Heart left ventricle (tissue), 16 donors: Measurements from ENCODE around the gene CCDC197. TPM values are rescaled to one million over a fixed set of nuclear protein-coding genes. Genes with fewer than 3 reads are reported as not detected.

ENCODE experiments used
- ATAC-seq, 4 donors: fragments of 200-7000 bp; cut with Tn5 transposase; one replicate each; pipeline ENCODE4 v1.9.1; 2020 to 2022; ENCODE audit warnings: moderate library complexity in 4 of 4, mild to moderate bottlenecking in 3 of 4, moderate number of reproducible peaks in 1 of 4
- DNase-seq, 5 donors: peaks; one replicate each; pipeline ENCODE4 v3.0.0-alpha.2; 2020
- H3K27ac ChIP-seq, 12 donors: fragments of 200-600 bp; sonication (generic) in 4 of 12; one replicate each; pipeline versions ENCODE4 v1.5.0 to v1.8.0; 2016 to 2022; ENCODE audit warnings: mild to moderate bottlenecking in 2 of 12
- H3K27me3 ChIP-seq, 9 donors: fragments of 200-600 bp; sonication (generic) in 2 of 9; one replicate each; pipeline versions ENCODE4 v1.5.1 to v1.8.0; 2016 to 2022; ENCODE audit warnings: mild to moderate bottlenecking in 3 of 9
- H3K36me3 ChIP-seq, 9 donors: fragments of 200-600 bp; sonication (generic) in 2 of 9; one replicate each; pipeline versions ENCODE4 v1.5.0 to v1.8.0; 2018 to 2022; ENCODE audit warnings: mild to moderate bottlenecking in 2 of 9
- H3K4me1 ChIP-seq, 12 donors: fragments of 200-600 bp; sonication (generic) in 4 of 12; one replicate each; pipeline versions ENCODE4 v1.5.0 to v1.8.0; 2016 to 2022; ENCODE audit warnings: mild to moderate bottlenecking in 3 of 12
- H3K4me3 ChIP-seq, 12 donors: fragments of 200-600 bp; sonication (generic) in 4 of 12; one replicate each; pipeline versions ENCODE4 v1.5.0 to v1.8.0; 2017 to 2022; ENCODE audit warnings: mild to moderate bottlenecking in 9 of 12, moderate library complexity in 4 of 12
- H3K9me3 ChIP-seq, 12 donors: fragments of 200-600 bp; sonication (generic) in 4 of 12; one replicate each; pipeline versions ENCODE4 v1.5.0 to v1.8.0; 2016 to 2022; ENCODE audit warnings: mild to moderate bottlenecking in 1 of 12
- CTCF ChIP-seq, 12 donors: fragments of 200-600 bp; sonication (generic) in 4 of 12; IDR thresholded peaks; one replicate each; pipeline versions ENCODE4 v1.5.0 to v1.8.0; 2018 to 2022; ENCODE audit warnings: antibody characterized with exemption in 12 of 12, mild to moderate bottlenecking in 5 of 12
- POLR2A ChIP-seq, 2 donors: fragments of 450-650 bp; IDR thresholded peaks; one replicate each; pipeline ENCODE4 v1.6.1; 2017; ENCODE audit warnings: antibody characterized with exemption in 2 of 2, mild to moderate bottlenecking in 2 of 2, moderate library complexity in 2 of 2
- WGBS, 4 donors: extraction: QIAGEN DNeasy Blood & Tissue Kit in 2 of 4; methylation state at CpG; one replicate each; pipeline versions ENCODE4 v1.1.5 to v1.1.7; 2013 to 2018; 5-methylcytosine and 5-hydroxymethylcytosine counted together
- intact Hi-C, 10 donors: fragments of 100-400 bp; cut with DNase I; formaldehyde crosslinking; loops; one replicate each; pipeline versions ENCODE4 v1.11.1 to v1.14.2; 2022
- polyA plus RNA-seq, 2 donors: library from polyadenylated mRNA; stranded (reverse); fragments of 200-250 nt; gene quantifications; one replicate each; pipeline ENCODE4 v1.2.3, GENCODE V29; 2013
- total RNA-seq, 9 donors: library from RNA; depleted of rRNA in 2 of 9; stranded (reverse); fragments of >200 nt in 2 of 9; fragmentation: NEBNext Ultra II Directional in 3 of 9; extraction: Animal tissue kit (Norgen Biotek cat#: 25700) in 3 of 9; gene quantifications; one replicate each; pipeline versions ENCODE4 v1.1.0 to v1.2.4, GENCODE V29; 2016 to 2023
- donor health status: ischemic (EF 13 %, LVEDD 7.1; RV severe dilation, severe dysfunction).
- donor health status: healthy with polysubstance abuse.
- donor health status: DM: no; HTN: yes; CAD: no.
- donor health status: DM: no; HTN: no; CAD: no.
- donor health status: ischemic (EF 25% LVEDD 6.9; RV normal size, moderate dysfunction).
- donor health status: ischemic (EF 25% LVEDD 5.7; RV mildly dilated, moderate dysfunction).
- donor health status: healthy.
- donor health status: DM: yes; HTN: yes; CAD: no.
- donor health status: ischemic (EF 35%, LVEDD 5.7; RV mildly dilated, moderate dysfunction).
- donor health status: nonischemic (EF 11% LVEDD 7.7; RV severe dilation, severe dysfunction).
- donor health status: DM: yes; HTN: yes; CAD: no.
- donor health status: PGD.
- donor health status: ischemic (EF 29% LVEDD 5.4; RV normal size, mild dysfunction).
- donor health status: nonischemic (EF 23%, LVEDD 6.1; RV moderate dilation, normal function).

The CCDC197 gene
- total and polyA plus RNA-seq, 11 donors, result 0.23 to 1.4 (median 0.88) TPM; not detected in 4

DNA sequence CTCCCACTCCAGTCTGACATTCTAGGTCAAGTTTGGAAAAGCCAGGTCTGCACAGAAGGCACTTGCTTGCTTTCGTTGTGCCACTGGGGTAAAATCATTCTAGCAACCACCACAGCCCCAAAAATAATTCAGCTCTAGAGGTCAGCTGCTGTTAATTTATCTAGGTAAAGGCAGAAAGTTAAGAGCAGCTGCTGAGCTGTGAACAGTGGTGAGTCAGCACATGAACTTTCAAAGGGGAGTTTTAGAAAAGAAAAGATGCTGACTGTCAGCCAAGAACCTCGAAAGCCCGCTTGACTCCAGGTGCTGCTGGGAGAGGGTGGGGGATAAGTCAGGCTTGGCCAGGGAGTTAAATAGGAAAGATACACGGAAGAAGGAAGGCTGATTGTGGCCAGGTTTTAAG is 12.7 kb downstream of the CCDC197 start:
- intact Hi-C loops, result loop anchor here in 2 of 10 donors (10.0 kb wide), 1 partner anchor 355 kb away; no protein-coding TSS in a partner anchor
- TF ChIP-seq CTCF (IDR thresholded peaks at IDR 0.05) (no peak), POLR2A (IDR thresholded peaks at IDR 0.05) (no peak)
- H3K27me3 ChIP-seq, result peaks cover 0 to 7% (median 0%) of the 10 kb centered on the region in 9 donors
- DNase-seq (no peak), ATAC-seq (peak in 2 of 4 donors; percentile 19 to 43)
- 19 to 30% (median 25%) methylated on average over 4 of the region's 4 CpGs for WGBS, 4 donors
- H3K4me1 ChIP-seq, result peaks cover 0 to 5% (median 0%) of the 10 kb centered on the region in 12 donors
- H3K27ac ChIP-seq, result peak overlapping the region in 1 of 12 donors; percentile 1
- no peaks in the 10 kb centered on the region for H3K9me3 ChIP-seq
- no peak overlapping the region for H3K4me3 ChIP-seq
- no peaks in the 10 kb centered on the region for H3K36me3 ChIP-seq

- H3K4me1 ChIP-seq, result peaks cover 0 to 5% (median 0%) of the 10 kb centered on the region in 12 donors
- TF ChIP-seq POLR2A (IDR thresholded peaks at IDR 0.05) (no peak), CTCF (IDR thresholded peaks at IDR 0.05) (no peak)
- intact Hi-C loops, result no loop called here
Measured at GRCh38 chr14:94010625-94011024, 13.5 kb downstream of the CCDC197 start.

GRCh38 chr14:94011795-94012194 is 14.7 kb downstream of the CCDC197 start:
- 48 to 57% (median 52%) methylated on average over 2 of the region's 2 CpGs for WGBS, 4 donors
- H3K36me3 ChIP-seq, result no peaks in the 10 kb centered on the region
- ATAC-seq (no peak), DNase-seq (no peak)
- peaks cover 0 to 5% (median 0%) of the 10 kb centered on the region in 12 donors for H3K4me1 ChIP-seq
- H3K27me3 ChIP-seq, result peaks cover 0 to 7% (median 0%) of the 10 kb centered on the region in 9 donors
- no peak overlapping the region for H3K27ac ChIP-seq
- H3K9me3 ChIP-seq, result no peaks in the 10 kb centered on the region
- no peak overlapping the region for H3K4me3 ChIP-seq
- intact Hi-C loops, result no loop called here
- TF ChIP-seq CTCF (IDR thresholded peaks at IDR 0.05) (no peak), POLR2A (IDR thresholded peaks at IDR 0.05) (no peak)

More at GRCh38 chr14:94010625-94011024, 13.5 kb downstream of the CCDC197 start:
- Histone ChIP-seq H3K27me3 (peaks cover 0 to 7% (median 0%) of the 10 kb centered on the region in 9 donors), H3K9me3 (no peaks in the 10 kb centered on the region), H3K27ac (no peak overlapping the region), H3K36me3 (no peaks in the 10 kb centered on the region), H3K4me3 (no peak overlapping the region)
- ATAC-seq (no peak), DNase-seq (no peak)
- WGBS, 4 donors, result 75 to 93% (median 84%) methylated on average over 6 of the region's 6 CpGs

- Histone ChIP-seq H3K4me1 (peaks cover 0 to 5% (median 0%) of the 10 kb centered on the region in 12 donors), H3K36me3 (no peaks in the 10 kb centered on the region), H3K4me3 (no peak overlapping the region), H3K27ac (no peak overlapping the region), H3K9me3 (no peaks in the 10 kb centered on the region), H3K27me3 (peaks cover 0 to 7% (median 0%) of the 10 kb centered on the region in 9 donors)
- intact Hi-C loops, result no loop called here
- DNase-seq (no peak), ATAC-seq (no peak)
- WGBS, 4 donors, result 64 to 85% (median 80%) methylated on average over 6 of the region's 6 CpGs
- no peak for TF ChIP-seq POLR2A (IDR thresholded peaks at IDR 0.05)
- TF ChIP-seq CTCF (IDR thresholded peaks at IDR 0.05), result no peak
Measured at GRCh38 chr14:94014382-94014781, 17.3 kb downstream of the CCDC197 start.
